Choroid plexus epithelial cell (primary cell): ENCODE results near the gene ANKRD27.

Experiments
- DNase-seq: peaks from one replicate; pipeline ENCODE4 v3.0.0-alpha.2; 2010; ENCODE audit warnings: low read depth
- H3K4me3 ChIP-seq: 2 replicates; pipeline ENCODE4 v1.5.1; 2011; ENCODE audit warnings: low read depth, mild to moderate bottlenecking, control low read depth, low read length, moderate library complexity
- CTCF ChIP-seq: conservative IDR thresholded peaks from 2 replicates; pipeline ENCODE4 v1.5.1; 2011; ENCODE audit warnings: low read depth, mild to moderate bottlenecking, control low read depth, inconsistent platforms, low read length, moderate library complexity

The ANKRD27 gene

GRCh38 chr19:32619051-32619685 lies 55.8 kb downstream of the ANKRD27 start:
- no peak overlapping the region for H3K4me3 ChIP-seq
- no peak for TF ChIP-seq CTCF
- DNase-seq = no peak

GRCh38 chr19:32615569-32615968 lies 59.4 kb downstream of the ANKRD27 start:
- no peak for TF ChIP-seq CTCF

GRCh38 chr19:32614916-32615315 lies 60.1 kb downstream of the ANKRD27 start:
- H3K4me3 ChIP-seq = no peak overlapping the region
- no peak for TF ChIP-seq CTCF
- no peak for DNase-seq

More at GRCh38 chr19:32615569-32615968, 59.4 kb downstream of the ANKRD27 start:
- no peak overlapping the region for H3K4me3 ChIP-seq
- no peak for DNase-seq

- no peak for DNase-seq
- no peak overlapping the region for H3K4me3 ChIP-seq
- no peak for TF ChIP-seq CTCF
These were observed 62.0 kb downstream of the ANKRD27 start for GRCh38 chr19:32613008-32613407.

GRCh38 chr19:32611161-32611560 lies 63.8 kb downstream of the ANKRD27 start:
- DNase-seq = peak; percentile 97
- TF ChIP-seq CTCF = no peak
- H3K4me3 ChIP-seq = no peak overlapping the region

- TF ChIP-seq CTCF = no peak
- DNase-seq = no peak
These were observed 67.5 kb downstream of the ANKRD27 start for GRCh38 chr19:32607479-32607878.

GRCh38 chr19:32606289-32606688 lies 68.7 kb downstream of the ANKRD27 start:
- H3K4me3 ChIP-seq = no peak overlapping the region
- no peak for DNase-seq
- no peak for TF ChIP-seq CTCF

More at GRCh38 chr19:32607479-32607878, 67.5 kb downstream of the ANKRD27 start:
- no peak overlapping the region for H3K4me3 ChIP-seq
